HG03066 (cell line): ENCODE data around the gene NEMP1.
A peak's percentile ranks its signal among the peaks of the same experiment; 100 is the strongest.
"Not testable (repeated sequence)": the region's sequence is repeated elsewhere in the genome, so short reads cannot be mapped to it uniquely, and the experiment has no call there.

Experiments used
- ATAC-seq: cut with Tn5 transposase; IDR thresholded peaks from one replicate; pipeline ENCODE4 v1.9.1; 2021; ENCODE audit warnings: low read depth; ENCODE audit not compliant: unreplicated experiment

The NEMP1 gene

GRCh38 chr12:57092876-57093414 lies 14.4 kb upstream of the NEMP1 start:
- no peak for ATAC-seq

DNA sequence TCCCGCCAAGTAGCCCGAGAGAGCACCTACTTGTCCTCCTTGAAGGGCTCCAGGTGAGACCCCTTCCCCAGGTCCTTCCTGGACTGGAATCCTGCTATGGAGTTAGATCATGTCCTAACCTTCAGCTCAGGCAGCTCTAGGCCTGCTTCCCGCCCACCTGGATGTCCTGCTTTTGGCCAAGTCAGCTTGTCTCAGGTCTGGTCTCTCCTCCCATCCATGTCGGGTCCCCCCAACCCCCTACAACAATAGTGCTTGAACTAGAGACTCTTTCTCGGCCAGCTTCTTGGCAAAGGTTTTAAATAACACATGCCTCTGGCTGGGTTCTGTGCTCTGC lies 13.9 kb upstream of the NEMP1 start:
- no peak for ATAC-seq

DNA sequence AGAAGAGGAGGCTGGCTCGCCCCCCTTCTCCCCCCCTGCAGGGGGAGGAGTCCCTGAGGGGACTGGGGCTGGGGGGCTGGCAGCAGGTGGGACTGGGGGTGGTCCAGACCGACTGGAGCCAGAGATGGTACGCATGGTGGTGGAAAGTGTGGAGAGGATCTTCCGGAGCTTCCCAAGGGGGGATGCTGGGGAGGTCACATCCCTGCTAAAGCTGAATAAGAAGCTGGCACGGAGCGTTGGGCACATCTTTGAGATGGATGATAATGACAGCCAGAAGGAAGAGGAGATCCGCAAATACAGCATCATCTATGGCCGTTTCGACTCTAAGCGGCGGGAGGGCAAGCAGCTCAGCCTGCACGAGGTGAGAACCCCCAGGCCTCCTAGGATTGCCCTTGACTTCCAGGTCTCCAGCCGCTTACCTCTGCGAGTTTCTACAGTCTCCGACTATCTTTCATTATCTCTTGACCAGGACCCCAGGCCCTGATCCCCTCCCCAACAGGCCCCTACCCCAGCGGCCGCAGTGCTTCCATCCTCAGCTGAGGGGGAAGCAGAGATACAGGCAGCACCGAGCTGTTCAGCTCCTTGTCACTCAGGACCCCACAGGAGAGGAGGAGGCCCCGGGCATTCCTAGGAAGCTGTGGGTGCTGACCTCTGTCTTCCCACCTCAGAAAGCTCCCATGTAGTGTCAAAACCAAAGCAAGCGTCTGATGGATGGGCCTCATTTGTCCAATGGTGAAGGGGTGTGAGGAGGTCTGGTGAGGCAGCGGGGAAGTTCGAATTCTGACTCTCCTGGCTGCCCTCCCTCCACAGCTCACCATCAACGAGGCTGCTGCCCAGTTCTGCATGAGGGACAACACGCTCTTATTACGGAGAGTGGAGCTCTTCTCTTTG lies 13.3 kb upstream of the NEMP1 start:
- no peak for ATAC-seq

DNA sequence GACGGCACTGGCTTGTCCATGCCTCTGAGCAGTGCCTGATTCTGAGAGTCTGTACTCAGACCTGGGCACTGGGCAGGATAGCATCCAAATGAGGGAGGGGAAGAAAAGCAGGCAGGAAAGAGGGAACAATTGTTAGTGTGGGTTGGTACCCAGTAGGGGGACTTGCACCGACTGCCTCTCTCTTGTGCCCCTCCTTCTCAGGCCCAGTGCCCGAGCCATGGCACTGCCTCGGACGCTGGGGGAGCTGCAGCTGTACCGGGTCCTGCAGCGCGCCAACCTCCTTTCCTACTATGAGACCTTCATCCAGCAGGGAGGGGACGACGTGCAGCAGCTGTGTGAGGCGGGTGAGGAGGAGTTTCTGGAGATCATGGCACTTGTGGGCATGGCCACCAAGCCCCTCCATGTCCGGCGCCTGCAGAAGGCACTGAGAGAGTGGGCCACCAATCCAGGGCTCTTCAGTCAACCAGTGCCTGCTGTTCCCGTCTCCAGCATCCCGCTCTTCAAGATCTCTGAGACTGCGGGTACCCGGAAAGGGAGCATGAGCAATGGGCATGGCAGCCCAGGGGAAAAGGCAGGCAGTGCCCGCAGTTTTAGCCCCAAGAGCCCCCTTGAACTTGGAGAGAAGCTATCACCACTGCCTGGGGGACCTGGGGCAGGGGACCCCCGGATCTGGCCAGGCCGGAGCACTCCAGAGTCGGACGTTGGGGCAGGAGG lies 12.5 kb upstream of the NEMP1 start:
- ATAC-seq, result no peak

DNA sequence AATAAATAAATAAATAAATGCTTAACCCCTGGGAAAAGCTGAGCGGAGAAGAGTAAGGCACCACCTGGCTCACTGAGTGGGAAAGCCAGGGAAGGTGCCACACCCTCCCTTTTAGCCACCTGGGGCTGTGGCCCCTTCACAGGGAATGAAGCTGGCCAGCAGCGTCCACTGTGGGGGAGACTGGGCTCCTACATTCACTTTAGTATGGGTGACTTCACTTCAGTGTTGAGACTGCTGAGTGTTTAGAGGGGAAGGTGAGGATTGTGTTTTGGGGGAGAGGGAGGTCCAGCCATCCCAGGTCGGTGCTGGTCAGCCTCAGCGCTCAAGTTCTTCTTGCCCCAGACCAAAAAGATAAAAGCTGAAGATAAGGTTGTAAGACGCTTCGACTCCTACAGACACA lies 11.9 kb upstream of the NEMP1 start:
- ATAC-seq, result no peak

DNA sequence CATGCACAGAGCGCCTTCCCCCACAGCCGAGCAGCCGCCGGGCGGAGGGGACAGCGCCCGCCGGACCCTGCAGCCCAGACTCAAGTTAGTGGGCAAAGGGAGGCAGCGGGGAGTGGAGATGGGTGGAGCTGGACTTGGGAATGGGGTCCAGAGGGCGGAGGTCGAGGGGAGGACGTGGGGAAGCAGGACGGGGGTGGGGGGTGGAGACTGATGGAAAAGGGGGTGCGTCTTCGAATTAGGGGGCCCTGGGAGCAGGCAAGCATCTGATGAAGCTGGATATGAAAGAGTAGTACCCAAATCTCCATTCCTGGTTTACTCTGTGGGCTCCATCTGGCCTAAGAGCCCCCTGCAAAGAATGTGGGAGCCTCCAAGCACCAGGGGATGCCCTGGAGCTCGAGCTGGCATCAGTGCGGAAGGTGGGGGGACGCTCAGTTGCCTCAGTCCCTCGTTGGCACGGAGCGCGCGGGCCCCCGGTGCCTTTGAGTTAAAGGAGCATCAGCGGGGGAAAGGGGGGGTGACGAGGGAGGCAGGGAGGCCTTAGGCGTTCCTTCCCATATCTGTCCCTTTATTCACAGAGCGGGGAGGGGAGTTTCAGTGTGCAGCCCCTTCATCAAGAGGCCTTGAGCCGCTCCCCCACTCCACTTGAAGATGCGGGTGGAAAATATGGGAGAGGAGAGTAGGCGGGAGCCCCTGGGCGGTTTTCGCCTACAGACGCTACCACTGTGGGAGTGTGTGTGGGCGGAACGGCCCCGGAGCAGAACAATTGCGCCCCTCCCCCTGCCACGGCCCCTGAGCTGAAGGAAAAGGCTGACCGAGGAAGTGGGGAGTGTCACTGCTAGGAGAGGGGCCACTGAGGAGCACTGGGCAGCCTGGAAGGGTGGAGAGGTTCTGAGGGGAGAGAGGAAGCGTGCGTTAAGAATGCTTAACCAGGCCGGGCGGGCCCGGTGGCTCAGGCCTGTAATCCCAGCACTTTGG lies 11.0 kb upstream of the NEMP1 start:
- ATAC-seq, result no peak

- peak; percentile 44 for ATAC-seq
Measured at GRCh38 chr12:57088354-57089270, 10.0 kb upstream of the NEMP1 start, which contains the start of gene NAB2. Gene NAB2 (plus strand): TSS chr12:57089114. CDS start chr12:57089272, 158 bp downstream.

- ATAC-seq, result peak; percentile 47
Measured at GRCh38 chr12:57087691-57088353, 9.2 kb upstream of the NEMP1 start.

DNA sequence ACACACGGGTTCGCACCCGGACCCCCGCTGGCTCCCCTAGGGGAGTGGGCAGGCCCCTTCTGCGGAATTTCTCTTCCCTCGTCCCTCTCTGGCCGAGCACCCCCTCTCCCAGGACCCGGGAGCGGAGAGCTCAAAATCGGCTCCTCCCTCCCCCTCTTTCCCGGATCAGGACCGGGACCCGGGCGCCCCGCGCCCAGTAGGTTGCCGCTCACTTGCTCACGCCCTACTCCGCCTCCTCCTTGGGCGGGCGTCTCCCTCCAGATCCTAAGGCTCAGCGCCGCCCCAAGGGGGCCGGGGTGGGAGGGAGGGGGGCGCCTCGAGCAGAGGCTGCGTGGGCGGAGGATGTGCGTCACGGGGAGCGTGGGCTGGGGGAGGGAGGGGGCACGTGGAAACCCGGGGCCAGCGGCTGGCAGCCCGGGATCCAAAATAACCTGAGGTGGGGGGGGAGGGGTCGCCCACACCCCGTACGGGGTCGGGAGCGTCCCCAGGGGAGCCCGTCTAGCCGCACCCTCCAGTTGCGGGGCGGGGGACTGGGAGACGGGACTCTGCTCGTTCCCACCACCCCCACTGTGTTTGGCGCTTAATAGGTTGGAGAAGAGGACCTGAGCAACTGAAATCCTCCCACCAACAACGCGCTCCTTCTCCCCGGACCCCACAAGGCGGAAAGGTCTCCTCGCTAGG lies 8.6 kb upstream of the NEMP1 start:
- ATAC-seq, result peak; percentile 35

- ATAC-seq, result no peak
Measured at GRCh38 chr12:57086493-57087009, 8.0 kb upstream of the NEMP1 start.

DNA sequence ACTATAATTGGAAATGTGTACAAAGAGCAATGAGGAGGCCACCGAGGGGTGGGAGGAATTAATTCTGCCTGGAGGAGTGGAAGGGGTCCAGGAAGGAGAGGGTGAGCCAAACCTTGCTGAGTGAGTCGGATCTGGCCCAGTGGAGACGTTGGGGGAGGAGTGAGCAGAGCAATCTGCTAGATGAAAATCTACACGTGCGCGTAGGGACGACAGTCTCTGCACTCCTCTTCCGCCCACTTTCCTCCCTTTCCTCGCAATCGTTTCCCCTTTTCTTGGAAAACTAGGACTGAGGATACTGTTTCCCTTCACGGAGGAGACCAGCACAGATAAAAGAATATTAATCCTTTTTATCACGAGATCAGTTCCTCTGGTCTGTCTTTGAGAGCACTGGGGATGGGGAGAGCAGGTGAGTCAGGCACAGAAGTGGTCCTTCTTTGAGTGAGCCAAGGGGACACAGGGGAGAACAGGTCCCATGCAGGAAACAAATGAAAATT lies 7.5 kb upstream of the NEMP1 start:
- no peak for ATAC-seq

- no peak for ATAC-seq
Measured at GRCh38 chr12:57080855-57081254, 2.3 kb upstream of the NEMP1 start.

- no peak for ATAC-seq
Measured at GRCh38 chr12:57079821-57080220, 1.2 kb upstream of the NEMP1 start.

- ATAC-seq, result not testable (repeated sequence)
Measured at GRCh38 chr12:57073566-57074450, 4.8 kb downstream of the NEMP1 start.

DNA sequence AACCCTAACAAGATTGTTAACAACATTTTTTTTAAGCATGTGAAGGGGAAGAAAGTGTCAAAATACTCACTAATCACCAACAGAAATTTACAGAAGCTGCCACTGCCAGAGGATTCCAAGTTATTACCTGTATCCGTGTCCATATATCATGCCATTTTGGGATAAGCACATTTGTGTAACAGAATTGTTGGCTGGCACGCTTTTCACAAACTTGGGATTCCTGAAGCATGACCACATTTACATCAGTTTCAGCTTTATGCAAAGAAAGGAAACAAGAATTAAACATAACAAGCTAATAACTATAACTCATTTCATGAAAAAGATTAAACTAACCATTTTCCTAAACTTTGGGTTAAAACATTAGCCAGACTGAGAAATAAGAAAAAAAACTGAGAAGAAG lies 5.9 kb downstream of the NEMP1 start:
- no peak for ATAC-seq

- peak; percentile 82 for ATAC-seq
Measured at GRCh38 chr12:57069523-57069922, 9.1 kb downstream of the NEMP1 start.

DNA sequence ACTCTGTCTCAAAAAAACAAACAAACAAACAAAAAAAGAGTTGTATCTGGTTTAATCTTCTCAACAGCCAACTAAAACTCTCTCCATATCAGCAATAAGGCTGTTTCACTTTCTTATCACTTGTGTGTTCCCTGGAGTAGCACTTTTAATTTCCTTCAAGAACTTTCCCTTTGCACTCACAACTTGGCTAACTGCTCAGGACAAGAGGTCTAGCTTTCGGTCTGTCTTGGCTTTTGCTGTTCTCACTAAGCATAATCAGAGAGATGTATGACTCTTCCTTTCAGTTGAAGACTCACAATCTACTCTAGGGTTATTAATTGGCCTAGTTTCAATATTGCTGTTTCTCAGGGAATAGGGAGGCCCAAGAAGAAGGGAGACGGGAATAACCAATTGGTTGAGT lies 12.3 kb downstream of the NEMP1 start:
- ATAC-seq, result no peak
